22Rv1 (cell line): ENCODE measurements around the gene KCNQ4.

Source experiments
- CTCF ChIP-seq: fragments of 450-650 bp; IDR thresholded peaks from 2 replicates; pipeline ENCODE4 v1.5.1; 2017; ENCODE audit warnings: mild to moderate bottlenecking
- ZFX ChIP-seq: fragments of 450-650 bp; IDR thresholded peaks from 2 replicates; pipeline ENCODE4 v1.6.1; 2017; ENCODE audit warnings: antibody characterized with exemption, borderline replicate concordance

- TF ChIP-seq CTCF (no peak), ZFX (no peak)
Observed at GRCh38 chr1:40743860-40744259, 39.7 kb upstream of the KCNQ4 start.
